Limb (tissue), 2 donors: ENCODE data around the gene E2F7.
"Not testable (repeated sequence)": the region's sequence is repeated elsewhere in the genome, so short reads cannot be mapped to it uniquely, and the experiment has no call there.

ENCODE experiments used
- DNase-seq, 2 donors: peaks; one replicate each; pipeline ENCODE4 v3.0.0-alpha.2; 2016; ENCODE audit errors: extremely low spot score in 2 of 2

E2F7 gene, protein sequence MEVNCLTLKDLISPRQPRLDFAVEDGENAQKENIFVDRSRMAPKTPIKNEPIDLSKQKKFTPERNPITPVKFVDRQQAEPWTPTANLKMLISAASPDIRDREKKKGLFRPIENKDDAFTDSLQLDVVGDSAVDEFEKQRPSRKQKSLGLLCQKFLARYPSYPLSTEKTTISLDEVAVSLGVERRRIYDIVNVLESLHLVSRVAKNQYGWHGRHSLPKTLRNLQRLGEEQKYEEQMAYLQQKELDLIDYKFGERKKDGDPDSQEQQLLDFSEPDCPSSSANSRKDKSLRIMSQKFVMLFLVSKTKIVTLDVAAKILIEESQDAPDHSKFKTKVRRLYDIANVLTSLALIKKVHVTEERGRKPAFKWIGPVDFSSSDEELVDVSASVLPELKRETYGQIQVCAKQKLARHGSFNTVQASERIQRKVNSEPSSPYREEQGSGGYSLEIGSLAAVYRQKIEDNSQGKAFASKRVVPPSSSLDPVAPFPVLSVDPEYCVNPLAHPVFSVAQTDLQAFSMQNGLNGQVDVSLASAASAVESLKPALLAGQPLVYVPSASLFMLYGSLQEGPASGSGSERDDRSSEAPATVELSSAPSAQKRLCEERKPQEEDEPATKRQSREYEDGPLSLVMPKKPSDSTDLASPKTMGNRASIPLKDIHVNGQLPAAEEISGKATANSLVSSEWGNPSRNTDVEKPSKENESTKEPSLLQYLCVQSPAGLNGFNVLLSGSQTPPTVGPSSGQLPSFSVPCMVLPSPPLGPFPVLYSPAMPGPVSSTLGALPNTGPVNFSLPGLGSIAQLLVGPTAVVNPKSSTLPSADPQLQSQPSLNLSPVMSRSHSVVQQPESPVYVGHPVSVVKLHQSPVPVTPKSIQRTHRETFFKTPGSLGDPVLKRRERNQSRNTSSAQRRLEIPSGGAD

GRCh38 chr12:77065361-77066204 lies at the start of gene E2F7:
E2F7 (minus strand) TSS chr12:77065569; CDS start chr12:77064635, 934 bp downstream.
- DNase-seq: peak; percentile 90 to 93

DNA sequence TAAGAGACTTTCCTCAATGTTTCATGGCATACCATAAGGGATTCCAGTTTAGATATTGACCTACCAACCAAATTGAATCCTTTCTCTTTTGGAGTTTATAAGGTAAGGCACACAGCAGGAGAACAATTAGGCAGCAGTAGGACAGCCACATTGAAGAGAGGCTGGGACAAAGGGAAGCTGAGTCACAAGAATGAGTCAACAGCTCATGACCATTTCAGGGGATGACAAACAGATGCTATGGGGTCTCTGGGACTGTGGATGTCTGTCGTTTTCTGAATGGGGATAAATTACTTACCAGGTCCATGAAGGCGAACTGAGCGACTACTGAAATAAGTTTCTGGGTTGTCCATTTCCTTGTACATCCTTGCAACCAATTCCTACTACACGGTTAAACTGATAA lies 48.6 kb upstream of the E2F7 start:
- DNase-seq: no peak

DNA sequence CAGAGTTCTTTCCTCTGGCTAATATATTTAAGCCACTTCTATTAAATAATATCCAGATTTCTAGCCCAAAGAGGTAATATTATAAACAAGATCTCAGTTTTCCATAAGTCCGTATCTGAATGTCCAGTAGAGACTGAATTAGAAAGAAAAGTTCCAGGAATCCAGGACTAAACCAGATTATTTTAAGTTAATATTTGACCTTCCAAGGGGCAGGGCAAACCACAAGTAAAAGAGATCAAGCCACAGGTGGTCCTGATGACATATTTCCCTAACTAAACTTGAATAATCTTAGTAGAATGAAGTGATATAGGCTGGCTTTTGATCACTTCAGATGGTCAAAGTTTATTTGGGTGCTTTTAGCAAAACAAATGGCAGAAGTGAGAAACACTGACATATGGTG lies 43.3 kb upstream of the E2F7 start:
- DNase-seq: no peak

DNA sequence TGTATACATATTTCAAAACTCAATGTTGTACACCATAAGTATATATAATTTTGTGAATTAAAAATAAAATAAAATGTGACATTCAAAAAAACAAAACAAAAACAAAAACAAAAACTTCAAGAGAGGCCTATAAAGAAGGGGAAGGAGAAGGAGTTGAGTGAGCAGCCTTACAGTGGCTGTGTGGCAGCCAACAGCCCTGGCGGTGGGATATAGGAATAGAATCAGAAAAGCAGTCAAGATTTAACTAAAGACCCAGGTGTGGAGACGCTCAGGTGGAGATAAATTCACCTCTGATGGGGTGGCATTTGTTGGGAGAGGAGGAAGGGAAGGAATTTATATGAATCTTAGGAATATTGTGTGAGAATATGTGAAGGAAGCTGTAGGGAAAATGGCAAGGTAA lies 41.8 kb upstream of the E2F7 start:
- no peak for DNase-seq

DNA sequence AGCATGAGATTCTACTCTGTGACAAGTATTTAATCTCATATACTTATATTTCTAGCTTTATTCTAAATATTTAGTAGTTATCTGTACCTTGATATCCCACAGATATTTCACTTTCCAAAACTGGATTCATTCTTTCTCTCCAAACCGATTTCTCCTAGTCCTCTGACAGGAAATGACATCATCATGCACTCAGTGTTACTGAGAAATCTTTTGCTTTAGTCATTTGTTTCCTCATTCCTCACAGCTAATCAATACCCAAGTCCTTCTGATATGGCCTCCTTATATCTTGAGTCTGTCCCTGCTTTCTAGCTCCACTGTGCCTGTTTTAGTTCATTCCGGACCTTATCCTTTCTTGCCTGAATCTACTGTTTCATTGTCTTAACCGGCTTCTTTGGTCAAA lies 39.4 kb upstream of the E2F7 start:
- no peak for DNase-seq

GRCh38 chr12:77104286-77104685 lies 38.9 kb upstream of the E2F7 start:
- no peak for DNase-seq

- no peak for DNase-seq
Observed at GRCh38 chr12:77102691-77103090, 37.3 kb upstream of the E2F7 start.

- no peak for DNase-seq
Observed at GRCh38 chr12:77102123-77102522, 36.8 kb upstream of the E2F7 start.

DNA sequence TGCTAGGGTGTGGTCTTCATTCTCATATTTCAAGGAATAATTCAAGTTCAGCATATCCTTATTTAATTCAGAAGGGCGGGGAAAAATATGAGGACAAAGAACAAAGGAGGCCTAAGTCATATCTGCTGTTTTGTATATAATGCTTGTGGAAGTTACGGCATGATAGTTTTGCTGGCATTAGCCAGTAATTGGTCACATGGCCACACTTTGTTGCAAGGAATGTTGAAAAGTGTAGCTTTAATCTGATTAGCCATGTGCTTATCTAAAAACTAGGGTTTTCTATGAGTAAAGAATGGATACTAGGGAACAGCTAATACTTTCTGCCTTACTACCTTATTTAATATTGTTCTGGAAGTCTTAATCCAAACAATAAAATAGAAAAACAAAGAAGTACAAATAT lies 34.4 kb upstream of the E2F7 start:
- DNase-seq: no peak

- DNase-seq: no peak
Observed at GRCh38 chr12:77097846-77098245, 32.5 kb upstream of the E2F7 start.

DNA sequence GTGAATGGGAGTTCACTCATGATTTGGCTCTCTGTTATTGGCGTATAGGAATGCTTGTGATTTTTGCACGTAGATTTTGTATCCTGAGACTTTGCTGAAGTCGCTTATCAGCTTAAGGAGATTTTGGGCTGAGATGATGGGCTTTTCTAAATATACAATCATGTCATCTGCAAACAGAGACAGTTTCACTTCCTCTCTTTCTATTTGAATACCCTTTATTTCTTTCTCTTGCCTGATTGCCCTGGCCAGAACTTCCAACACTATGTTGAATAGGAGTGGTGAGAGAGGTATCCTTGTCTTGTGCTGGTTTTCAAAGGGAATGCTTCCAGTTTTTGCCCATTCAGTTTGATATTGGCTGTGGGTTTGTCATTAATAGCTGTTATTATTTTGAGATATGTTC lies 26.9 kb upstream of the E2F7 start:
- DNase-seq: not testable (repeated sequence)

DNA sequence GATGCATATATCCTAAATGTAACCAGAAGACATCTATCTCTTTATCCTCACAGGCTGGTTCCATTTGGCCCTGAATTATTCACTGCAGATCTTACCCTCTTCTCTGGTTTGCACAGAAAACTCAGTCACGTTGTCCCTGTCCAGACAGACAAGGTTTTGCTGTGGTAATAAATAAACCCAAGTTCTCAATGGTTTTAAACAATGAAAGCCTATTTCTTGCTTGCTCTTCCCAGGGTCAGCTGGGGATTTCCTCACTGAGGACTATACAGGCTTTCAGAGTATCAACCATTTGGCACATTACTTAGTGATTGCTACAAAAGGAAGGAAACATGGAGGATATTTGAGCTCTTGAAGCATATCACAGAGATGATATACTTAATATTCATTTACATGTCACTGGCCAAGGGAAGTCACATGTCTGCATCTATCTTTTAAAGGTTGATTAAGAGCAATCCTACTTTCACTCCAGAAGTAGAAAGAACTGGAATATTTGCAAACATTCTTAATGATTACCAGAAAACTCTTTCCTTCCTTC lies 24.4 kb upstream of the E2F7 start:
- no peak for DNase-seq

DNA sequence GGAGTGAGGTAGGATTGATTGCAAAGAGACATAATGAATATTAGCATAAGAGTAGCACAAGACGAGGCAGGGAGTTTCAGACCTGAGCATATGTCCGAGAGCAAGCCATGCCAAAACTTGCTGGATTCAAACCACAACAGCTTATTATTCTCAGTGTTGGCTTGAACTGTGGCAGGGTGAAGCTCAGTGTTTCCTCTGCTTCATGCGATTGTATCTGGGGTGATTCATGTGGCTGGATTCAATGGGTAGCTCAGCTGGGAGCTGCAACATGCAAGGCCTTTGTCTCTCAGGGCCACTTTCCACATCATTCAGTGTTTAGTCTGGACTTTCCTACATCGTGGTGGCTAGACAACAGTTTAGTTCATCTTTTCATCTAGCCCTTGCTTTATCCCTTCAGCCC lies 22.1 kb upstream of the E2F7 start:
- no peak for DNase-seq

- DNase-seq: no peak
Observed at GRCh38 chr12:77082021-77082420, 16.7 kb upstream of the E2F7 start.

GRCh38 chr12:77079631-77080030 lies 14.3 kb upstream of the E2F7 start:
- no peak for DNase-seq

DNA sequence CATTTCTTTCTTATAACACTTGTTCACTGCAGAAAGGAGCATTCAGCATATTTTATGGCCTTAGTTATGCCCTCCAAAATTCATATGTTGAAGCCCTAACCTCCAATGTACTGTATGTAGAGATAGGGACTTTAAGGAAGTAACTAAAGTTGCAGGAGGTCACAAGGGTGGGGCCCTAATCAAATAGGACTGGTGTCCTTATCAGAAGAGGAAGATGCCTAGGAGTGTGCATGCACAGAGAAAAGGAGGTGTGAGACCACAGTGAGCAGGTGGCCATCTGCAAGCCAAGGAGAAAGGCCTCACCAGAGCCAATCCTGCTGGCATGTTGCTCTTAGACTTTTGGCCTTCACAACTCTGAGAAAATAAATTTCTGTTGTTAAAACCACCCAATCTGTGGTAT lies 12.9 kb upstream of the E2F7 start:
- DNase-seq: no peak

GRCh38 chr12:77076886-77077285 lies 11.5 kb upstream of the E2F7 start:
- no peak for DNase-seq

DNA sequence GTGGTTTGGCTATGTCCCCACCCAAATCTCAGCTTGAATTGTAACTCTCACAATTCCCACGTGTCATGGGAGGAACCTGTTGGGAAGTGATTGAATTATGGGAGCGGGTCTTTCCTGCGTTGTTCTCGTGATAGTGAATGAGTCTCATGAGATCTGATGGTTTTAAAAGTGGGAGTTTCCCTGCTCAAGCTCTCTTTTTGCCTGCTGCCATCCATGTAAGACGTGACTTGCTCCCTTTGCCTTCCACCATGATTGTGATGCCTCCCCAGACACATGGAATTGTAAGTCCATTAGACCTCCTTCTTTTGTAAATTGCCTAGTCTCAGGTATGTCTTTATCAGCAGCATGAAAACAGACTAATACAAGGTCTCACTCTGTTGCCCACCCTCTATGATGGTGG lies 8.5 kb upstream of the E2F7 start:
- not testable (repeated sequence) for DNase-seq

GRCh38 chr12:77072833-77073495 lies 7.6 kb upstream of the E2F7 start:
- DNase-seq: no peak

- DNase-seq: no peak
Observed at GRCh38 chr12:77070800-77071449, 5.6 kb upstream of the E2F7 start.
